Skeletal muscle cell (primary cell): ENCODE data around the gene SLC38A1.
"Not testable (repeated sequence)": the region's sequence is repeated elsewhere in the genome, so short reads cannot be mapped to it uniquely, and the experiment has no call there.

Experiments
- DNase-seq: peaks from one replicate; pipeline ENCODE4 v3.0.0-alpha.2; 2010; ENCODE audit warnings: low read depth
- H3K4me3 ChIP-seq: 2 replicates; pipeline ENCODE4 v1.5.1; 2011; ENCODE audit warnings: low read depth, mild to moderate bottlenecking, control low read depth, low read length, moderate library complexity

Gene SLC38A1

GRCh38 chr12:46212108-46212982 lies 56.5 kb downstream of the SLC38A1 start:
- no peak for DNase-seq
- no peak overlapping the region for H3K4me3 ChIP-seq

- no peak overlapping the region for H3K4me3 ChIP-seq
Observed at GRCh38 chr12:46210873-46211439, 57.9 kb downstream of the SLC38A1 start.

GRCh38 chr12:46209914-46210872 lies 58.6 kb downstream of the SLC38A1 start:
- no peak overlapping the region for H3K4me3 ChIP-seq
- DNase-seq: peak; percentile 53

More at GRCh38 chr12:46210873-46211439, 57.9 kb downstream of the SLC38A1 start:
- no peak for DNase-seq

- no peak overlapping the region for H3K4me3 ChIP-seq
- DNase-seq: no peak
Observed at GRCh38 chr12:46209170-46209569, 59.7 kb downstream of the SLC38A1 start.

- no peak overlapping the region for H3K4me3 ChIP-seq
- no peak for DNase-seq
Observed at GRCh38 chr12:46208370-46208769, 60.5 kb downstream of the SLC38A1 start.

GRCh38 chr12:46207644-46208043 lies 61.2 kb downstream of the SLC38A1 start:
- no peak for DNase-seq
- no peak overlapping the region for H3K4me3 ChIP-seq

GRCh38 chr12:46206471-46206870 lies 62.4 kb downstream of the SLC38A1 start:
- no peak overlapping the region for H3K4me3 ChIP-seq
- no peak for DNase-seq

GRCh38 chr12:46205294-46205693 lies 63.5 kb downstream of the SLC38A1 start:
- H3K4me3 ChIP-seq: no peak overlapping the region
- DNase-seq: no peak

- H3K4me3 ChIP-seq: no peak overlapping the region
- DNase-seq: no peak
Observed at GRCh38 chr12:46201284-46201789, 67.5 kb downstream of the SLC38A1 start.

GRCh38 chr12:46200551-46200950 lies 68.3 kb downstream of the SLC38A1 start:
- H3K4me3 ChIP-seq: no peak overlapping the region
- no peak for DNase-seq

- H3K4me3 ChIP-seq: no peak overlapping the region
Observed at GRCh38 chr12:46198913-46199312, 69.9 kb downstream of the SLC38A1 start.

GRCh38 chr12:46197883-46198282 lies 71.0 kb downstream of the SLC38A1 start:
- DNase-seq: no peak
- H3K4me3 ChIP-seq: no peak overlapping the region

More at GRCh38 chr12:46198913-46199312, 69.9 kb downstream of the SLC38A1 start:
- DNase-seq: no peak

- not testable (repeated sequence) for H3K4me3 ChIP-seq, DNase-seq
Observed at GRCh38 chr12:46190533-46190932, 78.3 kb downstream of the SLC38A1 start.

- H3K4me3 ChIP-seq: no peak overlapping the region
- DNase-seq: no peak
Observed at GRCh38 chr12:46188170-46188569, 80.7 kb downstream of the SLC38A1 start.

GRCh38 chr12:46187023-46187422 lies 81.8 kb downstream of the SLC38A1 start:
- peak; percentile 78 for DNase-seq
- no peak overlapping the region for H3K4me3 ChIP-seq

GRCh38 chr12:46186088-46186487 lies 82.8 kb downstream of the SLC38A1 start:
- no peak for DNase-seq
- no peak overlapping the region for H3K4me3 ChIP-seq

- H3K4me3 ChIP-seq: no peak overlapping the region
- no peak for DNase-seq
Observed at GRCh38 chr12:46185686-46186085, 83.2 kb downstream of the SLC38A1 start.

GRCh38 chr12:46184798-46185595 lies 83.8 kb downstream of the SLC38A1 start:
- no peak for DNase-seq
- H3K4me3 ChIP-seq: no peak overlapping the region

GRCh38 chr12:46183112-46183511 lies 85.7 kb downstream of the SLC38A1 start:
- H3K4me3 ChIP-seq: no peak overlapping the region
- no peak for DNase-seq
